Measurements from ENCODE around the gene SGK1. TPM values are rescaled to one million over a fixed set of nuclear protein-coding genes. Genes with fewer than 3 reads are reported as not detected.

Gene SGK1
- total and polyA plus RNA-seq, 2 experiments from 2014 or later: 145 to 161 TPM

- no peak overlapping the region for H2AFZ ChIP-seq
- peak overlapping the region; percentile 30 for H3K4me2 ChIP-seq
- H3K27me3 ChIP-seq: no peaks in the 10 kb centered on the region
- H3K27ac ChIP-seq: peak overlapping the region; percentile 7
- DNase-seq (ENCODE audit: low spot score): no peak
- H3K4me1 ChIP-seq (ENCODE audit: insufficient read depth): peaks cover 25% of the 10 kb centered on the region
- no peaks in the 10 kb centered on the region for H3K79me2 ChIP-seq
- 80% methylated on average over 5 of the region's 5 CpGs for WGBS (ENCODE audit: low lambda C conversion rate, missing lambda C conversion rate)
- H3K9me3 ChIP-seq (ENCODE audit: low read depth): no peaks in the 10 kb centered on the region
- TF ChIP-seq EZH2 (IDR thresholded peaks at IDR 0.05; ENCODE audit: borderline replicate concordance): no peak
- TF ChIP-seq EZH2phosphoT487 (IDR thresholded peaks at IDR 0.05; ENCODE audit: low read depth, severe bottlenecking, unreplicated experiment): no peak
- TF ChIP-seq CTCF (IDR thresholded peaks at IDR 0.05; ENCODE audit: poor library complexity): no peak
- no peaks in the 10 kb centered on the region for H3K9me2 ChIP-seq (replicated peaks; ENCODE audit: insufficient read depth)
- H4K20me1 ChIP-seq (ENCODE audit: insufficient read depth, poor library complexity, severe bottlenecking): no peaks in the 10 kb centered on the region
- H3K4me3 ChIP-seq: no peak overlapping the region
- H3K36me3 ChIP-seq (replicated peaks; ENCODE audit: insufficient read depth, low read depth): no peaks in the 10 kb centered on the region
Observed at GRCh38 chr6:134249239-134249758, 68.6 kb downstream of the SGK1 start.

GRCh38 chr6:134247844-134248580, 69.9 kb downstream of the SGK1 start:
- Histone ChIP-seq H3K36me3 (replicated peaks; ENCODE audit: insufficient read depth, low read depth) (no peaks in the 10 kb centered on the region), H3K4me3 (no peak overlapping the region), H3K27me3 (no peaks in the 10 kb centered on the region), H3K9me3 (ENCODE audit: low read depth) (no peaks in the 10 kb centered on the region), H3K79me2 (no peaks in the 10 kb centered on the region), H3K9me2 (replicated peaks; ENCODE audit: insufficient read depth) (no peaks in the 10 kb centered on the region), H2AFZ (no peak overlapping the region), H3K4me2 (no peak overlapping the region), H3K4me1 (ENCODE audit: insufficient read depth) (peaks cover 18% of the 10 kb centered on the region), H4K20me1 (ENCODE audit: insufficient read depth, poor library complexity, severe bottlenecking) (no peaks in the 10 kb centered on the region), H3K27ac (no peak overlapping the region)
- no peak for TF ChIP-seq EZH2 (IDR thresholded peaks at IDR 0.05; ENCODE audit: borderline replicate concordance)
- no peak for TF ChIP-seq EZH2phosphoT487 (IDR thresholded peaks at IDR 0.05; ENCODE audit: low read depth, severe bottlenecking, unreplicated experiment)
- no peak for TF ChIP-seq CTCF (IDR thresholded peaks at IDR 0.05; ENCODE audit: poor library complexity)
- DNase-seq (ENCODE audit: low spot score): no peak
- 82% methylated on average over 4 of the region's 4 CpGs for WGBS (ENCODE audit: low lambda C conversion rate, missing lambda C conversion rate)

DNA sequence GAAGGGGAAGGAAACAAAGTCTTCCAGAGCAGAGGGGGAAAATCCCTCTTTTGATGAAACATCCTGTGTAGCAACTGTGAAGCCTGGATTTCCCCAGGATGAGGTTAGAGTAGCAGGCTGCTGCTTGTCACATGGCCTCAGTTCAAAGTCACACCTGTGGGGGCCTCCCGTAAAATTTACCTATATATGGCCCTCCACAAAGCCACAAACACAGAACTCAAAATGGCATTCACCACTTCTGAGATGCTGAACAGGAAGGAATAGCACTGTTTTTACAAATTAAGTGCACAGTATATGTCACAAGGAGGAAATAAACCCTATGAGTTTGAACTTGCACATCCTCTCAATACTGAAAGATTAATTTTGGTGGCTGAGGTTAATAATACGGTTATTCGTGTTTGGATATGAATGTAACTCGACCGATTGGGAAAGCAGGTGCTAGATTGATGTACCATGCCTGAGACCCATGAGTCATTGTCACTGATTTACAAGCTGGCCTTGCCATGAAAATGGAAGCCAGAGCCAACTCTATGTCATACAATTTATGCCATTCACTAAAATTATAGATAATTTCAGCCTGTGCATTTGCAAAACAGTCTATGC, 70.6 kb downstream of the SGK1 start:
- Histone ChIP-seq H4K20me1 (ENCODE audit: insufficient read depth, poor library complexity, severe bottlenecking) (no peaks in the 10 kb centered on the region), H3K4me2 (no peak overlapping the region), H3K9me2 (replicated peaks; ENCODE audit: insufficient read depth) (no peaks in the 10 kb centered on the region), H3K27ac (no peak overlapping the region), H3K27me3 (no peaks in the 10 kb centered on the region), H3K4me3 (no peak overlapping the region), H3K79me2 (no peaks in the 10 kb centered on the region), H2AFZ (no peak overlapping the region), H3K36me3 (replicated peaks; ENCODE audit: insufficient read depth, low read depth) (no peaks in the 10 kb centered on the region), H3K9me3 (ENCODE audit: low read depth) (no peaks in the 10 kb centered on the region), H3K4me1 (ENCODE audit: insufficient read depth) (peaks cover 18% of the 10 kb centered on the region)
- peak; percentile 12 for DNase-seq (ENCODE audit: low spot score)
- no peak for TF ChIP-seq EZH2 (IDR thresholded peaks at IDR 0.05; ENCODE audit: borderline replicate concordance)
- TF ChIP-seq CTCF (IDR thresholded peaks at IDR 0.05; ENCODE audit: poor library complexity): no peak
- no peak for TF ChIP-seq EZH2phosphoT487 (IDR thresholded peaks at IDR 0.05; ENCODE audit: low read depth, severe bottlenecking, unreplicated experiment)
- WGBS (ENCODE audit: low lambda C conversion rate, missing lambda C conversion rate): 89% methylated on average over 5 of the region's 5 CpGs

Data from hepatocyte (in vitro differentiated cells).